ENCODE results near the gene EEIG1. TPM values are rescaled to one million over a fixed set of nuclear protein-coding genes. Genes with fewer than 3 reads are reported as not detected.
A peak's percentile ranks its signal among the peaks of the same experiment; 100 is the strongest.

Gene EEIG1
- total and polyA plus RNA-seq, 9 of the 15 experiments (the other 6 are each of a cell fraction or from before 2014, with no cell fraction given) = 0.17 to 16.7 (median 3.6) TPM

- CTCF ChIA-PET (ENCODE audit: low intra/inter-chr PET ratio) = interaction anchor here (3.9 kb wide), 1 partner anchor 176 kb away, joined by 57 read pairs; no protein-coding TSS in a partner anchor
- intact Hi-C loops (cut with micrococcal nuclease) = no loop called here
These were observed 38.9 kb downstream of the EEIG1 start for GRCh38 chr9:127941961-127942215.

GRCh38 chr9:127941062-127941960 is 39.5 kb downstream of the EEIG1 start:
- peak overlapping the region; percentile 81 for H3K27ac ChIP-seq (ENCODE audit: extremely low read depth, low read depth, low read length)
- CTCF ChIA-PET (ENCODE audit: low intra/inter-chr PET ratio) = interaction anchor here (3.9 kb wide), 1 partner anchor 176 kb away, joined by 57 read pairs; no protein-coding TSS in a partner anchor
- peaks cover 6% of the 10 kb centered on the region for H3K9me1 ChIP-seq (ENCODE audit: control insufficient read depth, insufficient read depth, low read length)
- POLR2A ChIA-PET = interaction anchor here (0.6 to 2.1 kb wide), 6 partner anchors 9 to 220 kb away, joined by 3 to 10 read pairs (median 4); no protein-coding TSS in a partner anchor
- peaks cover 51 to 79% of the 10 kb centered on the region in 2 experiments for H3K4me1 ChIP-seq (replicated peaks in 1 of 2; ENCODE audit: control insufficient read depth in 2 of 2, insufficient read depth in 2 of 2, low read length in 2 of 2)
- ATAC-seq = peak; percentile 2
- H3K4me3 ChIP-seq = no peak overlapping the region
- peak overlapping the region; percentile 47 for H3K4me2 ChIP-seq (ENCODE audit: insufficient read depth, low read length)
- in situ Hi-C loops (cut with MboI) = no loop called here
- intact Hi-C loops (cut with micrococcal nuclease) = no loop called here
- H3K79me2 ChIP-seq (ENCODE audit: control insufficient read depth, insufficient read depth, low read length) = peaks cover 18% of the 10 kb centered on the region
- H3K27me3 ChIP-seq (ENCODE audit: control insufficient read depth in 2 of 2, insufficient read depth in 2 of 2, low read length in 2 of 2) = no peaks in the 10 kb centered on the region
- peak in 3 of 4 experiments; percentile 43 to 58 (median 44) for DNase-seq (ENCODE audit: extremely low read depth in 1 of 4, low spot score in 3 of 4)
- 25% methylated on average over 18 of the region's 18 CpGs for WGBS (ENCODE audit: insufficient coverage, low coverage, missing lambda C conversion rate)
- no TSS peak for BruUV-seq (replicated peaks)
- H3K9ac ChIP-seq (ENCODE audit: insufficient read depth in 1 of 2, low read depth in 2 of 2, low read length in 2 of 2) = peak overlapping the region; percentile 67 to 85
- H2AFZ ChIP-seq (ENCODE audit: low read depth, low read length) = peak overlapping the region; percentile 86
- H3K9me3 ChIP-seq (replicated peaks; ENCODE audit: control insufficient read depth, insufficient read depth, low read depth, low read length) = no peaks in the 10 kb centered on the region
- peaks cover 30% of the 10 kb centered on the region; the same call in 2 of the 3 replicates for H3K36me3 ChIP-seq (ENCODE audit: control insufficient read depth, insufficient read depth, low read length)
- FAIRE-seq = peak; percentile 40
- peaks cover 11% of the 10 kb centered on the region; the same call in 1 of the 2 replicates for H4K20me1 ChIP-seq (replicated peaks; ENCODE audit: control insufficient read depth, insufficient read depth, low read length)
- TF ChIP-seq CCNT2 (IDR thresholded peaks at IDR 0.05; ENCODE audit: borderline replicate concordance, extremely low read depth, insufficient read length, low read depth, low read length) (no peak), CTCF (IDR thresholded peaks at IDR 0.05 in 2 of 3, conservative IDR thresholded peaks at IDR 0.05 in 1 of 3; ENCODE audit: insufficient read depth in 2 of 3, low read depth in 1 of 3, low read length in 3 of 3) (peak in 2 of 3 experiments; percentile 7 to 44; a peak in 3 of 6 replicates), ZBTB33 (CRISPR knock-in tag; IDR thresholded peaks at IDR 0.05) (no peak)

More at GRCh38 chr9:127941961-127942215, 38.9 kb downstream of the EEIG1 start:
- no peak overlapping the region; the same call in 1 of the 2 replicates for H2AFZ ChIP-seq (ENCODE audit: low read depth, low read length)
- no peaks in the 10 kb centered on the region for H3K9me3 ChIP-seq (replicated peaks; ENCODE audit: control insufficient read depth, insufficient read depth, low read depth, low read length)
- in situ Hi-C loops (cut with MboI) = no loop called here
- TF ChIP-seq CAMTA2 (CRISPR knock-in tag; conservative IDR thresholded peaks at IDR 0.05) = no peak
- TF ChIP-seq CGGBP1 (CRISPR knock-in tag; IDR thresholded peaks at IDR 0.05) = no peak
- no peak for TF ChIP-seq L3MBTL2 (IDR thresholded peaks at IDR 0.05)
- 0 out of 2 replicates have a peak, but pooled peaks cover 10% of the 10 kb centered on the region for H4K20me1 ChIP-seq (replicated peaks; ENCODE audit: control insufficient read depth, insufficient read depth, low read length)
- H3K4me2 ChIP-seq (ENCODE audit: insufficient read depth, low read length) = no peak overlapping the region
- H3K79me2 ChIP-seq (ENCODE audit: control insufficient read depth, insufficient read depth, low read length) = peaks cover 12% of the 10 kb centered on the region
- FAIRE-seq (no peak), DNase-seq (ENCODE audit: extremely low read depth in 1 of 4, low spot score in 3 of 4) (peak in 1 of 4 experiments; percentile 31), ATAC-seq (no peak)
- no TSS peak for BruUV-seq (replicated peaks)
- peak overlapping the region; percentile 67 to 85 for H3K9ac ChIP-seq (ENCODE audit: insufficient read depth in 1 of 2, low read depth in 2 of 2, low read length in 2 of 2)
- peaks cover 6% of the 10 kb centered on the region for H3K9me1 ChIP-seq (ENCODE audit: control insufficient read depth, insufficient read depth, low read length)
- peaks cover 26% of the 10 kb centered on the region; the same call in 2 of the 3 replicates for H3K36me3 ChIP-seq (ENCODE audit: control insufficient read depth, insufficient read depth, low read length)
- POLR2A ChIA-PET = interaction anchor here (0.6 to 2.1 kb wide), 2 partner anchors 10 to 196 kb away, joined by 3 to 10 read pairs; no protein-coding TSS in a partner anchor
- H3K27ac ChIP-seq (ENCODE audit: extremely low read depth, low read depth, low read length) = peak overlapping the region; percentile 81; the same call in 1 of the 3 replicates
- peaks cover 46 to 74% of the 10 kb centered on the region in 2 experiments for H3K4me1 ChIP-seq (replicated peaks in 1 of 2; ENCODE audit: control insufficient read depth in 2 of 2, insufficient read depth in 2 of 2, low read length in 2 of 2)
- H3K27me3 ChIP-seq (ENCODE audit: control insufficient read depth in 2 of 2, insufficient read depth in 2 of 2, low read length in 2 of 2) = no peaks in the 10 kb centered on the region
- H3K4me3 ChIP-seq = no peak overlapping the region
- WGBS (ENCODE audit: insufficient coverage, low coverage, missing lambda C conversion rate) = 57% methylated on average over 2 of the region's 3 CpGs

All from K562 (cell line).